CD4-positive, alpha-beta T cell (primary cell): ENCODE results near the gene LHFPL6. TPM values are rescaled to one million over a fixed set of nuclear protein-coding genes. Genes with fewer than 3 reads are reported as not detected.

ENCODE experiments used
- ATAC-seq: fragments of 200-7000 bp; cut with Tn5 transposase; one replicate; pipeline ENCODE4 v1.10.0; 2022; ENCODE audit warnings: mild to moderate bottlenecking; ENCODE audit not compliant: poor library complexity
- CTCF ChIA-PET: fragments of 350-600 bp; sonication (Branson Sonifier 250); formaldehyde crosslinking; loops from one replicate; lab custom pipeline; 2021; ENCODE audit warnings: antibody characterized with exemption, inconsistent platforms; lab: Charles Lee
- POLR2A ChIA-PET: fragments of 350-600 bp; sonication (Branson Sonifier 250); formaldehyde crosslinking; loops from one replicate; lab custom pipeline; 2021; ENCODE audit warnings: antibody characterized with exemption, inconsistent platforms; lab: Charles Lee
- DNase-seq, 14 experiments: peaks; one replicate each; pipeline ENCODE4 v3.0.0-alpha.2; 2013 to 2020; ENCODE audit warnings: mixed read lengths in 2 of 14
- H3K27ac ChIP-seq, 2 donors: one replicate each; pipeline versions ENCODE4 v1.5.1 to v1.7.0; 2013; ENCODE audit warnings: low read length in 2 of 2, low read depth in 1 of 2, mild to moderate bottlenecking in 1 of 2
- H3K27me3 ChIP-seq, 2 experiments: 1 replicate in 1 of 2; 2 replicates in 1 of 2; pipeline versions ENCODE4 v1.6.1 to v1.7.0; 2013; ENCODE audit warnings: low read length in 2 of 2, control low read depth in 1 of 2, mild to moderate bottlenecking in 1 of 2, moderate library complexity in 1 of 2; ENCODE audit not compliant: insufficient read depth in 2 of 2, control insufficient read depth in 1 of 2
- H3K36me3 ChIP-seq: one replicate; pipeline ENCODE4 v1.6.1; 2013; ENCODE audit warnings: low read length, control low read depth; ENCODE audit not compliant: insufficient read depth
- H3K4me1 ChIP-seq: one replicate; pipeline ENCODE4 v1.6.1; 2013; ENCODE audit warnings: low read length, control low read depth; ENCODE audit not compliant: insufficient read depth
- H3K4me3 ChIP-seq: one replicate; pipeline ENCODE4 v1.5.1; 2013; ENCODE audit warnings: mild to moderate bottlenecking, low read length, moderate library complexity
- H3K9me3 ChIP-seq, 2 experiments: 1 replicate in 1 of 2; 2 replicates in 1 of 2; pipeline versions ENCODE4 v1.6.1 to v1.7.0; 2013; ENCODE audit warnings: low read length in 2 of 2, mild to moderate bottlenecking in 2 of 2, control low read depth in 1 of 2, moderate library complexity in 1 of 2; ENCODE audit not compliant: control insufficient read depth in 1 of 2, insufficient read depth in 1 of 2
- H3K27ac Mint-ChIP-seq: one replicate; pipeline ENCODE4 v1.8.0; 2020; ENCODE audit warnings: mixed read lengths
- H3K27me3 Mint-ChIP-seq: one replicate; pipeline ENCODE4 v1.8.0; 2021; ENCODE audit warnings: mixed read lengths
- H3K36me3 Mint-ChIP-seq: one replicate; pipeline ENCODE4 v1.8.0; 2021; ENCODE audit warnings: low read depth, mixed read lengths
- H3K4me1 Mint-ChIP-seq: one replicate; pipeline ENCODE4 v1.8.0; 2021; ENCODE audit warnings: low read depth, mixed read lengths
- H3K4me3 Mint-ChIP-seq: one replicate; pipeline ENCODE4 v1.8.0; 2020; ENCODE audit warnings: mild to moderate bottlenecking, mixed read lengths
- H3K9me3 Mint-ChIP-seq: one replicate; pipeline ENCODE4 v1.8.0; 2020; ENCODE audit warnings: mixed read lengths
- intact Hi-C, 2 experiments: fragments of 100-400 bp; cut with DNase I in 1 of 2; cut with micrococcal nuclease in 1 of 2; formaldehyde crosslinking; loops; one replicate each; pipeline versions ENCODE4 v1.15.1 to v1.9.0; 2023 to 2025; cut with DNase I, micrococcal nuclease
- polyA plus RNA-seq, 2 donors: library from polyadenylated mRNA; unstranded; fragments of 120-200 nt; gene quantifications; one replicate each; pipeline ENCODE4 v1.2.1, GENCODE V29; 2013
- total RNA-seq, 174 experiments: library from RNA in 2 of 174; stranded (reverse) in 2 of 174; gene quantifications; one replicate each; pipeline ENCODE4 v1.2.3 and lab custom pipeline; 2021 to 2026
- TF ChIP-seq, protein P1 (sequence below): fragments of 200-600 bp; IDR thresholded peaks from one replicate; pipeline ENCODE4 v1.8.0; 2022; ENCODE audit warnings: antibody characterized with exemption, mild to moderate bottlenecking

LHFPL6 gene
- total RNA-seq (not detected), total RNA-seq (lab: John Stamatoyannopoulos, UW) (0 to 10.8 (median 0.28) reads per million in 172 experiments)
- polyA plus RNA-seq (2013, experiment 1 of 2), result 0.10 TPM
- 1.7 TPM for polyA plus RNA-seq (2013, experiment 2 of 2)

DNA sequence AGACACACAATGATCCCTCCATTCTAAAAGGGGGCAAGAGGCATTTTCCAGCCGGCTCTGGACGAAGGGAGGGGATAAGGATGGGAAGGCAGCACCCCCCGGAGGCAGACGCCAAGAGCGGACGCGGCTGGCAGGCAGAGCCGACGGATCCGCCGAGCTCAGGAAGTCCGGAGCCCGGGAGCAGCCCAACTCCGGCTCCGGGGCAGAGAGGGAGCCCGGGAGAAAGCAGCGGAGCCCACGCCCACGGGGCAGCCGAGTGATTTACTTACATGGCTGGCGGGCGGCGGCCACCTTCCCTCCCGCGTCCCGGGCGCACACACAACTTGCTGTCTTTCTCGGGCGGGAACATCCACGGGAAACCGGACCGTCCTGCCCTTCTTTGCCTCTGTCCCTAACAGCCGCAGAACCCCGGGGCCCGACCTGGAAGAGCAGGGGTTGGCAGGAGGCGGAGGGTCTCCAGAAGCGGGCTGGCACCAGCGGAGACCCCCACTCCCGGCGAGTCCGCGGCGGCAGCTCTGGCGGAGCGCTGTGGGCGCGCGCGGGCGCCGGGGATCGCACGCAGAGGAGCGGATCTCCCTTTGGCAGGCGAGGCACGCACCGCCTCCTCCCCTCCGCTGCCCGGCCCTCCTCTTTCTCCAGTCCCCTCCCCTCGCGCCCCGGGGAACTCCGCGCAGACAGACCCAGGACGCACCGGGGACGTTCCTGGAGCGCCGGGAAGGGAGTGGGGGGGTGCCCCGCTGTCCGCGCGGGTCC is at the start of gene LHFPL6:
Gene LHFPL6 (minus strand): TSS at position 580 of the 753 bp plus-strand sequence.
- intact Hi-C loops, result no loop called here
- H3K27ac Mint-ChIP-seq, result no peak within 1 kb of the TSS
- CTCF ChIA-PET, result no interaction called here

DNA sequence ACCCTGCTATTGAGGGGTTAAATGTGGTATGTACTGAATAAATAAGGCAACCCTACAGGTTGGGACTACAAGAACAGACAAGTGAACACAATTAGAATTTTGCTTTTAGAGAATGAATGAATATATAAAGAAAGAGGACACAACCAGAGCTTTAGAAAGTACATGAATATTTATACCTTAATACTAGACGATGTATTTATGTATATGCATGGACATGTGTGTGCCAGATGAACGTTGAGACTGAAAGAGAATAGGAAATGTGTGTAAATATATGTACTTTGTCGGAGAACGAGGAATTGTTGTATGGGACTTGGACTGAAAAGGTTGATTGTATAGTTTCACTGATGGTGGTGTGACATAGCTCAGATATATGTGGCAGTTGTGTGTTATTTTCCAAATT is 43.1 kb upstream of the LHFPL6 start:
- H3K27me3 ChIP-seq, result peaks cover 0 to 2% of the 10 kb centered on the region in 2 experiments
- no peak overlapping the region for H3K27ac ChIP-seq
- no peaks in the 10 kb centered on the region for H3K36me3 ChIP-seq
- no peak for ATAC-seq
- POLR2A ChIA-PET, result no interaction called here
- H3K27ac Mint-ChIP-seq, result no peak overlapping the region
- H3K9me3 Mint-ChIP-seq, result no peaks in the 10 kb centered on the region
- no peaks in the 10 kb centered on the region for H3K9me3 ChIP-seq
- peaks cover 9% of the 10 kb centered on the region for H3K27me3 Mint-ChIP-seq
- TF ChIP-seq, protein P1, sequence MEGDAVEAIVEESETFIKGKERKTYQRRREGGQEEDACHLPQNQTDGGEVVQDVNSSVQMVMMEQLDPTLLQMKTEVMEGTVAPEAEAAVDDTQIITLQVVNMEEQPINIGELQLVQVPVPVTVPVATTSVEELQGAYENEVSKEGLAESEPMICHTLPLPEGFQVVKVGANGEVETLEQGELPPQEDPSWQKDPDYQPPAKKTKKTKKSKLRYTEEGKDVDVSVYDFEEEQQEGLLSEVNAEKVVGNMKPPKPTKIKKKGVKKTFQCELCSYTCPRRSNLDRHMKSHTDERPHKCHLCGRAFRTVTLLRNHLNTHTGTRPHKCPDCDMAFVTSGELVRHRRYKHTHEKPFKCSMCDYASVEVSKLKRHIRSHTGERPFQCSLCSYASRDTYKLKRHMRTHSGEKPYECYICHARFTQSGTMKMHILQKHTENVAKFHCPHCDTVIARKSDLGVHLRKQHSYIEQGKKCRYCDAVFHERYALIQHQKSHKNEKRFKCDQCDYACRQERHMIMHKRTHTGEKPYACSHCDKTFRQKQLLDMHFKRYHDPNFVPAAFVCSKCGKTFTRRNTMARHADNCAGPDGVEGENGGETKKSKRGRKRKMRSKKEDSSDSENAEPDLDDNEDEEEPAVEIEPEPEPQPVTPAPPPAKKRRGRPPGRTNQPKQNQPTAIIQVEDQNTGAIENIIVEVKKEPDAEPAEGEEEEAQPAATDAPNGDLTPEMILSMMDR, result no peak
- no peaks in the 10 kb centered on the region for H3K4me1 Mint-ChIP-seq
- CTCF ChIA-PET, result no interaction called here
- DNase-seq, result no peak
- no peaks in the 10 kb centered on the region for H3K36me3 Mint-ChIP-seq
- intact Hi-C loops, result no loop called here
- no peak overlapping the region for H3K4me3 ChIP-seq
- no peaks in the 10 kb centered on the region for H3K4me1 ChIP-seq
- H3K4me3 Mint-ChIP-seq, result no peak overlapping the region

More for the DNA sequence above, at the start of gene LHFPL6:
- Mint-ChIP-seq H3K36me3 (no peaks in the 10 kb centered on the region), H3K4me3 (peak within 1 kb of the TSS; percentile 79), H3K9me3 (no peaks in the 10 kb centered on the region), H3K27me3 (peaks cover 75% of the 10 kb centered on the region), H3K4me1 (peaks cover 14% of the 10 kb centered on the region)
- no peak within 1 kb of the TSS for H3K27ac ChIP-seq
- no peaks in the 10 kb centered on the region for H3K9me3 ChIP-seq
- H3K4me3 ChIP-seq, result peak within 1 kb of the TSS; percentile 62
- TF ChIP-seq, protein P1, result no peak
- H3K4me1 ChIP-seq, result peaks cover 16% of the 10 kb centered on the region
- POLR2A ChIA-PET, result no interaction called here
- DNase-seq (peak in 12 of 14 experiments; percentile 9 to 77 (median 30)), ATAC-seq (peak; percentile 84)
- H3K36me3 ChIP-seq, result no peaks in the 10 kb centered on the region
- H3K27me3 ChIP-seq, result peaks cover 17 to 42% of the 10 kb centered on the region in 2 experiments

DNA sequence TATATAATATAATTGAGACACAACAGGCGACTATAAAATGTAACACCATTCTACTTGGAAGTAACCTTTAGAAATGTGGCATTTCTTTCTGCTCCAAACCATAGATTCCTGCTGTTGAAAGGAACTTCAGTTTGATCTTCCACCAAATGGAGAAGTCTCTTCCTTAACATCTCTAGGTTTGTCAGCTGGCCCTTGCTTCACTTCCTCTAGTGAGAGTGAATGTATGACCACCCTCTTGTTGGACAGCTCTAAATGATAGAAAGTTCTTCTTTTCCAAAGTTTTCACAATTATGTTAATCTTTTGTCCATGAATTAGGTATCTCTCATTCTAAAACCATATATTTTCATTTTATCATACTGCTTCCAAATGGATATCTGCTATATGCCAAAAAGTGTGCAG is 38.7 kb upstream of the LHFPL6 start:
- ChIA-PET CTCF (no interaction called here), POLR2A (no interaction called here)
- peaks cover 47% of the 10 kb centered on the region for H3K27me3 Mint-ChIP-seq
- Histone ChIP-seq H3K27me3 (peaks cover 6 to 7% of the 10 kb centered on the region in 2 experiments), H3K27ac (no peak overlapping the region), H3K4me1 (no peaks in the 10 kb centered on the region), H3K36me3 (no peaks in the 10 kb centered on the region), H3K4me3 (no peak overlapping the region), H3K9me3 (peaks cover 0 to 14% of the 10 kb centered on the region in 2 experiments)
- no peaks in the 10 kb centered on the region for H3K36me3 Mint-ChIP-seq
- peaks cover 2% of the 10 kb centered on the region for H3K9me3 Mint-ChIP-seq
- no peak overlapping the region for H3K4me3 Mint-ChIP-seq
- DNase-seq, result no peak
- no peaks in the 10 kb centered on the region for H3K4me1 Mint-ChIP-seq
- no peak for ATAC-seq
- TF ChIP-seq, protein P1, result no peak
- H3K27ac Mint-ChIP-seq, result no peak overlapping the region
- intact Hi-C loops, result no loop called here
